Midbrain (tissue), 1 donor: ENCODE results near the gene ARHGAP23.
A peak's percentile ranks its signal among the peaks of the same experiment; 100 is the strongest.
"Not testable (repeated sequence)": the region's sequence is repeated elsewhere in the genome, so short reads cannot be mapped to it uniquely, and the experiment has no call there.

Experiments
- DNase-seq: peaks from one replicate; lab custom pipeline; 2025; lab: John Stamatoyannopoulos, UW

Gene ARHGAP23

GRCh38 chr17:38421871-38422827 lies 6.1 kb upstream of the ARHGAP23 start:
- DNase-seq: no peak

- no peak for DNase-seq
These were observed 3.8 kb upstream of the ARHGAP23 start for GRCh38 chr17:38424297-38424972.

- DNase-seq: no peak
These were observed 3.2 kb upstream of the ARHGAP23 start for GRCh38 chr17:38425031-38425430.

- no peak for DNase-seq
These were observed 2.5 kb upstream of the ARHGAP23 start for GRCh38 chr17:38425744-38426143.

GRCh38 chr17:38426441-38426840 lies 1.8 kb upstream of the ARHGAP23 start:
- no peak for DNase-seq

GRCh38 chr17:38427160-38427949 lies 909 bp upstream of the ARHGAP23 start:
- DNase-seq: no peak

GRCh38 chr17:38428643-38429371 lies 543 bp downstream of the ARHGAP23 start:
- DNase-seq: peak; percentile 75

- peak; percentile 55 for DNase-seq
These were observed 1.3 kb downstream of the ARHGAP23 start for GRCh38 chr17:38429476-38430100.

GRCh38 chr17:38430316-38430715 lies 2.1 kb downstream of the ARHGAP23 start:
- DNase-seq: peak; percentile 35

- no peak for DNase-seq
These were observed 2.6 kb downstream of the ARHGAP23 start for GRCh38 chr17:38430822-38431221.

- DNase-seq: peak; percentile 91
These were observed 3.3 kb downstream of the ARHGAP23 start for GRCh38 chr17:38431346-38432145.

GRCh38 chr17:38434178-38434665 lies 6.0 kb downstream of the ARHGAP23 start:
- DNase-seq: peak; percentile 67

GRCh38 chr17:38435795-38436194 lies 7.5 kb downstream of the ARHGAP23 start:
- DNase-seq: no peak

- peak; percentile 13 for DNase-seq
These were observed 8.1 kb downstream of the ARHGAP23 start for GRCh38 chr17:38436386-38436785.

- not testable (repeated sequence) for DNase-seq
These were observed 9.0 kb downstream of the ARHGAP23 start for GRCh38 chr17:38437313-38437712.

- DNase-seq: no peak
These were observed 11.2 kb downstream of the ARHGAP23 start for GRCh38 chr17:38439436-38439835.

- no peak for DNase-seq
These were observed 12.5 kb downstream of the ARHGAP23 start for GRCh38 chr17:38440614-38441397.

GRCh38 chr17:38441429-38442061 lies 13.3 kb downstream of the ARHGAP23 start:
- no peak for DNase-seq

GRCh38 chr17:38442548-38442947 lies 14.3 kb downstream of the ARHGAP23 start:
- DNase-seq: no peak
